Panc1 (cell line): ENCODE measurements around the gene SLC51B. TPM values are rescaled to one million over a fixed set of nuclear protein-coding genes. Genes with fewer than 3 reads are reported as not detected.
"Not testable (repeated sequence)": the region's sequence is repeated elsewhere in the genome, so short reads cannot be mapped to it uniquely, and the experiment has no call there.

Experiments used
- ATAC-seq: fragments of 200-7000 bp; cut with Tn5 transposase; 2 replicates; pipeline ENCODE4 v1.9.1; 2020; ENCODE audit warnings: mild to moderate bottlenecking, moderate library complexity
- BruUV-seq: library from RNA; stranded (reverse); fragments of 400-500 nt; replicated peaks from 2 replicates; lab custom pipeline; 2021; lab: Mats Ljungman, UMichigan
- CTCF ChIA-PET: fragments of 300-600 bp; sonication (Branson Sonifier 250); formaldehyde crosslinking; loops from one replicate; lab custom pipeline; 2022; ENCODE audit warnings: antibody characterized with exemption; lab: Charles Lee
- POLR2A ChIA-PET: fragments of 300-600 bp; sonication (Branson Sonifier 250); formaldehyde crosslinking; loops from one replicate; lab custom pipeline; 2022; ENCODE audit warnings: antibody characterized with exemption; lab: Charles Lee
- DNase-seq: peaks from one replicate; pipeline ENCODE4 v3.0.0-alpha.2; 2010; ENCODE audit warnings: low read depth, low spot score
- H3K27ac ChIP-seq: 2 replicates; pipeline ENCODE4 v1.5.1; 2011; ENCODE audit warnings: mild to moderate bottlenecking, low read length, inconsistent platforms
- H3K27me3 ChIP-seq: fragments of 200-500 bp; sonication (Bioruptor generic); 2 replicates; pipeline ENCODE4 v1.6.0; 2014; ENCODE audit warnings: low read length, inconsistent platforms; ENCODE audit not compliant: control insufficient read depth, insufficient read depth
- H3K36me3 ChIP-seq: fragments of 200-500 bp; sonication (Bioruptor generic); 2 replicates; pipeline ENCODE4 v1.5.1; 2014; ENCODE audit warnings: inconsistent platforms, mild to moderate bottlenecking, low read length, moderate library complexity; ENCODE audit not compliant: control insufficient read depth, insufficient read depth
- H3K4me1 ChIP-seq: 2 replicates; pipeline ENCODE4 v1.5.1; 2011; ENCODE audit warnings: inconsistent platforms, mild to moderate bottlenecking, low read length, moderate library complexity; ENCODE audit not compliant: control insufficient read depth, insufficient read depth
- H3K4me3 ChIP-seq, 2 experiments: 2 replicates each; pipeline ENCODE4 v1.5.1; 2011 to 2012; ENCODE audit warnings: low read depth in 2 of 2, low read length in 2 of 2, mild to moderate bottlenecking in 2 of 2, inconsistent platforms in 1 of 2, moderate library complexity in 1 of 2
- H3K9me3 ChIP-seq: fragments of 200-500 bp; sonication (Bioruptor generic); 2 replicates; pipeline ENCODE4 v1.5.1; 2014; ENCODE audit warnings: low read depth, mild to moderate bottlenecking, inconsistent platforms, low read length, moderate library complexity; ENCODE audit not compliant: control insufficient read depth, insufficient read depth
- POLR2AphosphoS5 ChIP-seq: IDR thresholded peaks from 2 replicates; pipeline ENCODE4 v1.6.1; 2012; ENCODE audit warnings: mild to moderate bottlenecking, low read depth, low read length, moderate library complexity
- REST ChIP-seq, 2 experiments: IDR thresholded peaks; 2 replicates each; pipeline ENCODE4 v1.6.1; 2011 to 2012; ENCODE audit warnings: low read depth in 2 of 2, control low read depth in 1 of 2, low read length in 1 of 2, mild to moderate bottlenecking in 1 of 2, moderate library complexity in 1 of 2; ENCODE audit not compliant: insufficient read depth in 1 of 2
- SIN3A ChIP-seq: IDR thresholded peaks from 2 replicates; pipeline ENCODE4 v1.6.1; 2012; ENCODE audit warnings: low read depth, mild to moderate bottlenecking, low read length, moderate library complexity, borderline replicate concordance; ENCODE audit not compliant: insufficient read depth
- TCF7L2 ChIP-seq: IDR thresholded peaks from 2 replicates; pipeline ENCODE4 v1.6.1; 2011; ENCODE audit warnings: mild to moderate bottlenecking, low read depth, low read length, inconsistent platforms
- in situ Hi-C: cut with HindIII; loops from 2 replicates; pipeline ENCODE4 v1.10.0; 2016; ENCODE audit warnings: low sequenced_read_pairs, low pct_unique_long_range_greater_than_20kb
- intact Hi-C: fragments of 100-400 bp; cut with micrococcal nuclease; formaldehyde crosslinking; loops from one replicate; pipeline ENCODE4 v1.10.0; 2022; ENCODE audit not compliant: unreplicated experiment
- total RNA-seq: library from RNA; stranded (reverse); gene quantifications from one replicate; pipeline ENCODE4 v1.2.1, GENCODE V29; 2021; ENCODE audit not compliant: unreplicated experiment
- TF ChIP-seq, protein P1 (sequence below): fragments of 450-650 bp; IDR thresholded peaks from 2 replicates; pipeline ENCODE4 v1.5.1; 2017; ENCODE audit warnings: mild to moderate bottlenecking

SLC51B gene
- total RNA-seq, 1 experiment from 2014 or later = 0.51 TPM

GRCh38 chr15:65072617-65073016 lies 27.4 kb downstream of the SLC51B start:
- H3K27me3 ChIP-seq = no peaks in the 10 kb centered on the region; the same call in 1 of the 2 replicates
- intact Hi-C loops (no loop called here), in situ Hi-C loops (no loop called here)
- DNase-seq (no peak), ATAC-seq (no peak)
- H3K27ac ChIP-seq = no peak overlapping the region
- no peak for TF ChIP-seq SIN3A
- no peak for TF ChIP-seq REST (IDR thresholded peaks at IDR 0.05; ENCODE audit: insufficient read depth in 1 of 2, low read depth in 2 of 2, low read length in 1 of 2)
- TF ChIP-seq POLR2AphosphoS5 = no peak
- TF ChIP-seq, protein P1, sequence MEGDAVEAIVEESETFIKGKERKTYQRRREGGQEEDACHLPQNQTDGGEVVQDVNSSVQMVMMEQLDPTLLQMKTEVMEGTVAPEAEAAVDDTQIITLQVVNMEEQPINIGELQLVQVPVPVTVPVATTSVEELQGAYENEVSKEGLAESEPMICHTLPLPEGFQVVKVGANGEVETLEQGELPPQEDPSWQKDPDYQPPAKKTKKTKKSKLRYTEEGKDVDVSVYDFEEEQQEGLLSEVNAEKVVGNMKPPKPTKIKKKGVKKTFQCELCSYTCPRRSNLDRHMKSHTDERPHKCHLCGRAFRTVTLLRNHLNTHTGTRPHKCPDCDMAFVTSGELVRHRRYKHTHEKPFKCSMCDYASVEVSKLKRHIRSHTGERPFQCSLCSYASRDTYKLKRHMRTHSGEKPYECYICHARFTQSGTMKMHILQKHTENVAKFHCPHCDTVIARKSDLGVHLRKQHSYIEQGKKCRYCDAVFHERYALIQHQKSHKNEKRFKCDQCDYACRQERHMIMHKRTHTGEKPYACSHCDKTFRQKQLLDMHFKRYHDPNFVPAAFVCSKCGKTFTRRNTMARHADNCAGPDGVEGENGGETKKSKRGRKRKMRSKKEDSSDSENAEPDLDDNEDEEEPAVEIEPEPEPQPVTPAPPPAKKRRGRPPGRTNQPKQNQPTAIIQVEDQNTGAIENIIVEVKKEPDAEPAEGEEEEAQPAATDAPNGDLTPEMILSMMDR = no peak
- TF ChIP-seq TCF7L2 = no peak
- no peaks in the 10 kb centered on the region for H3K36me3 ChIP-seq
- no TSS peak for BruUV-seq
- H3K4me1 ChIP-seq = no peaks in the 10 kb centered on the region
- CTCF ChIA-PET = no interaction called here
- no peak overlapping the region for H3K4me3 ChIP-seq
- H3K9me3 ChIP-seq = no peaks in the 10 kb centered on the region
- POLR2A ChIA-PET = no interaction called here

- in situ Hi-C loops = not testable (repeated sequence)
These were observed 29.8 kb downstream of the SLC51B start for GRCh38 chr15:65074946-65075345.

DNA sequence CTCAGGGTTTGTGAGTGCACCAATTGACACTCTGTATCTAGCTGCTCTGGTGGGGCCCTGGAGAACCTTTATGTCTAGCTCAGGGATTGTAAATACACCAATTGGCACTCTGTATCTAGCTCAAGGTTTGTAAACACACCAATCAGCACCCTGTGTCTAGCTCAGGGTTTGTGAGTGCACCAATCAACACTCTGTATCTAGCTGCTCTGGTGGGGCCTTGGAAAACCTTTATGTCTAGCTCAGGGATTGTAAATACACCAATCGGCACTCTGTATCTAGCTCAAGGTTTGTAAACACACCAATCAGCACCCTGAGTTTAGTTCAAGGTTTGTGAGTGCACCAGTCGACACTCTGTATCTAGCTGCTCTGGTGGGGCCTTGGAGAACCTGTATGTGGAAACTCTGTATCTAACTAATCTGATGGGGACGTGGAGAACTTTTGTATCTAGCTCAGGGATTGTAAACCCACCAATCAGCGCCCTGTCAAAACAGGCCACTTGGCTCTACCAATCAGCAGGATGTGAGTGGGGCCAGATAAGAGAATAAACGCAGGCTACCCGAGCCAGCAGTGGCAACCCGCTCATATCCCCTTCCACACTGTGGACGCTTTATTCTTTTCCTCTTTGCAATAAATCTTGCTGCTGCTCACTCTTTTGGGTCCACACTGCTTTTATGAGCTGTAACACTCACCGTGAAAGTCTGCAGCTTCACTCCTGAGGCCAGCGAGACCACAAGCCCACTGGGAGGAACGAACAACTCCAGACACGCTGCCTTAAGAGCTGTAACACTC lies 30.6 kb downstream of the SLC51B start:
- H3K4me3 ChIP-seq, H3K4me1 ChIP-seq, H3K27me3 ChIP-seq, DNase-seq, H3K27ac ChIP-seq, in situ Hi-C loops, ATAC-seq, H3K9me3 ChIP-seq, CTCF ChIA-PET, H3K36me3 ChIP-seq, BruUV-seq: not testable (repeated sequence)
- intact Hi-C loops = loop anchor here (1.0 kb wide), 1 partner anchor 8 kb away; no protein-coding TSS in a partner anchor
- POLR2A ChIA-PET = interaction anchor here (0.6 kb wide), 1 partner anchor 20 kb away, joined by 4 read pairs; no protein-coding TSS in a partner anchor

More at GRCh38 chr15:65074946-65075345, 29.8 kb downstream of the SLC51B start:
- ATAC-seq, DNase-seq, H3K4me3 ChIP-seq, H3K27me3 ChIP-seq, H3K36me3 ChIP-seq, CTCF ChIA-PET, H3K27ac ChIP-seq, BruUV-seq, intact Hi-C loops, H3K4me1 ChIP-seq, H3K9me3 ChIP-seq, POLR2A ChIA-PET: not testable (repeated sequence)
